Stimulated activated CD8-positive, alpha-beta memory T cell treated with anti-CD3 and anti-CD28 coated beads, Interleukin-2, amount 100 ng/mL, for 1 hour (primary cell): ENCODE data around the gene PNPLA1.

Experiments
- DNase-seq, 2 donors: peaks; one replicate each; pipeline ENCODE4 v3.0.0-alpha.2; 2020; ENCODE audit warnings: low read depth in 2 of 2

Gene PNPLA1

GRCh38 chr6:36269834-36270705, at the start of gene PNPLA1:
Gene PNPLA1, plus strand, starts transcription at chr6:36270060. Its CDS starts 400 bp downstream, at chr6:36270460.
- DNase-seq, result no peak

- no peak for DNase-seq
Observed at GRCh38 chr6:36220226-36220625, 49.6 kb upstream of the PNPLA1 start.

- DNase-seq, result no peak
Observed at GRCh38 chr6:36221674-36222073, 48.2 kb upstream of the PNPLA1 start.

GRCh38 chr6:36222924-36223323, 46.9 kb upstream of the PNPLA1 start:
- DNase-seq, result no peak

- DNase-seq, result no peak
Observed at GRCh38 chr6:36223706-36224105, 46.2 kb upstream of the PNPLA1 start.

GRCh38 chr6:36224918-36225461, 44.9 kb upstream of the PNPLA1 start:
- no peak for DNase-seq

- no peak for DNase-seq
Observed at GRCh38 chr6:36226438-36227047, 43.3 kb upstream of the PNPLA1 start.

- no peak for DNase-seq
Observed at GRCh38 chr6:36227379-36228228, 42.3 kb upstream of the PNPLA1 start.

GRCh38 chr6:36229223-36229622, 40.6 kb upstream of the PNPLA1 start:
- DNase-seq, result no peak

GRCh38 chr6:36230371-36230770, 39.5 kb upstream of the PNPLA1 start:
- DNase-seq, result no peak

- no peak for DNase-seq
Observed at GRCh38 chr6:36232172-36232571, 37.7 kb upstream of the PNPLA1 start.

GRCh38 chr6:36235309-36235708, 34.6 kb upstream of the PNPLA1 start:
- DNase-seq, result no peak

GRCh38 chr6:36235862-36236261, 34.0 kb upstream of the PNPLA1 start:
- no peak for DNase-seq

GRCh38 chr6:36239774-36240173, 30.1 kb upstream of the PNPLA1 start:
- no peak for DNase-seq

GRCh38 chr6:36241728-36242127, 28.1 kb upstream of the PNPLA1 start:
- no peak for DNase-seq

- DNase-seq, result no peak
Observed at GRCh38 chr6:36242161-36242560, 27.7 kb upstream of the PNPLA1 start.

GRCh38 chr6:36242626-36243025, 27.2 kb upstream of the PNPLA1 start:
- no peak for DNase-seq

- no peak for DNase-seq
Observed at GRCh38 chr6:36243562-36244212, 26.2 kb upstream of the PNPLA1 start.

GRCh38 chr6:36244641-36245280, 25.1 kb upstream of the PNPLA1 start:
- DNase-seq, result no peak

- no peak for DNase-seq
Observed at GRCh38 chr6:36245572-36246061, 24.2 kb upstream of the PNPLA1 start.
